LoVo (cell line): ENCODE results near the gene WDR35.
A peak's percentile ranks its signal among the peaks of the same experiment; 100 is the strongest.
"Not testable (repeated sequence)": the region's sequence is repeated elsewhere in the genome, so short reads cannot be mapped to it uniquely, and the experiment has no call there.

Source experiments
- DNase-seq: peaks from one replicate; pipeline ENCODE4 v3.0.0-alpha.2; 2016; ENCODE audit warnings: low spot score

Gene WDR35

DNA sequence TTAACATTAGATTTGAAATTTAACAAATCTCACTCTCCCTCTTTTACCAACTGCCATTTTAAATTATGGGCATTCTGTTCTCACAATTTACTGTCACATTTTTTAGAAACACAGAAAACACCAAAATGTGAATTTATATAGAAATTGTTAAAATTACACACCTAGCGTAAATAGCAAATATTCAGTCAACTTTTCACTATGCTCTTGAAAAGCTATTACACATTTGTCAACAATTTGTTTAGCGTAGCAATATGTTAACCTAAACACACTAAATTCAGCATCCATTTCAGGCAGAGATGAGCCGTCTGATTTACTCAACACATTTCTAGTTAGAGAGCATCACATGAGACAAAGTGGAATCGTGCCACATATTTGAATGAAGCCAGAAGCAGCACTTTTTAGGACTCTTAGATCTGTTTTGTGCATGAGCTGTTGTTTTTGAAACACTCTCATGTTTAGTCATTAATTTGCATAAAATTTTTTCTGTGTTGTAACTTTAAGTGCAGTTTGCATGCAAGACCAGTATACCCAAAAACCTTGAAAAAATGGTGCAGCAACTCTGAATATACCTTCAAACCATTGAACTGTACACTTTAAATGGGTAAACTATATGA lies 96.3 kb downstream of the WDR35 start:
- no peak for DNase-seq

DNA sequence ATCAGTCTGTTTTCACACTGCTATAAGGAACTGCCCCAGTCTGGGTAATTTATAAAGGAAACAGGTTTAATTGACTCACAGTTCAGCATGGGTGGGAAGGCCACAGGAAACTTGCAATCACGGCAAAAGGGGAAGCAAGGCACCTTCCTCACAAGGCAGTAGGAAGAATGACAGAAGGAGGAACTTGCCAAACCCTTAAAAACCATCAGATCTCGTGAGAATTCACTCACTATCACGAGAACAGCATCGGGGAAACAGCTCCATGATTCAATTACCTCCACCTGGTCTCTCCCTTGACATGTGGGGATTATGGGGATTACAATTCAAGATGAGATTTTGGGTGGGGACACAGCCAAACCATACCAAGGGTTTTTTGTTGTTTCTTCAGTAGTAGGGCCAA lies 97.9 kb downstream of the WDR35 start:
- DNase-seq = not testable (repeated sequence)

DNA sequence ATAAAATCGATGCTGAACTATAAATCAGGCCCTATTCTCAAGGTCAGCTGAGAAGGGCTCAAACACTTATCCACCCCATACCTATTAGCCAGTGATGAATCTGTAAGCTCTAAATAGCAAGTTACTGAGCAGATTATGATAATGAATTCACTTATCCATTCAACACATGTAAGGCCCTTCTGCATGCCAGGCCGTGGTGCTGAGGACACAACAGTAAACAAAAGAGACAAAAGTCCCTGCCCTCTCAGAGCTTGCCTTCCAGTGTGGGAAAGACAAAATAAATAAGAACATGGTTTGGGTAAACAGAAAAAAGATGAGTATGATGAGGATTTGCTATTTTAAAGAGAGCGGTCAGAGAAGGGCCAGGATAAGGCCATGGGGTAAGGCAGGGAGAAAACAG lies 99.8 kb downstream of the WDR35 start:
- no peak for DNase-seq

- no peak for DNase-seq
These were observed 101.1 kb downstream of the WDR35 start for GRCh38 chr2:19888831-19889230.

DNA sequence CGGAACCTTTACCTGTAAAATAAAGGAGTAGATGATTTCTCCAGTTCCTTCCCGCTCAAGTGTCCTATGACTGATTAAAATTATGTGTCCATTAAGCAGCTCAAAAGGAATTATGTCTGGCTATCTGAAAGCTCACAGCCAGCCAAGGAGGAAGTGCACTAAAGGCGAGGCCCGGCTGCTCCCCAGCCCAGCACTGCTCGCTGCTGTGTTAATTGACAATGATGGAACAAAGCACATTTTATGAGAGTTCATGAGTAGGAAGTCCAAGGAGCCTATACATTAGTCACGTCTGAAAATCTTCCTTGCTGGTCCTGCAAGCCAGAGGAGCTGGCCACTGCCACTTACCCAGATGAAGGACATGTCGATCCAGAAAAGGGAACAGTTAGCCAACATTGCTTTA lies 102.4 kb downstream of the WDR35 start:
- DNase-seq = peak; percentile 27

- DNase-seq = no peak
These were observed 103.6 kb downstream of the WDR35 start for GRCh38 chr2:19886261-19886660.

DNA sequence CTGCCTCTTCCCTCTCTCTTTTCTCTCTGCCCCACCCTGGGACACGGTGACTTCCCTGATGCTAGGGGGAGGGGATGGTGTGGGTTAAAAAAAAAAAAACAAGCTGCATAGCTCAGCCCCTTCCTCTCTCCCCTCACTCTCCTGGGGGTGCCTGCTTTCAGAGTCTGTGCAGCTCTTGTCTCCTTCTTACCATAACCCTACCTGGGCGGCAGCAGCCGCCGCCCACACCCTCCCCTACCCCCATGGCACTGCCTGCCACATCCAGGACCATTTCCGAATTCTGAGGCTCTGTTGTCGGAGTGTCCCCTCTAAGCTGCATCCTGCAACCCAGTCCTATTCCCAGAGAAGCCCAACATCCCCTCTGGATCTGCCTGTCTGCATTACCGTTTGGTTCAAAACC lies 104.1 kb downstream of the WDR35 start:
- DNase-seq = no peak

GRCh38 chr2:19883971-19884720 lies 105.8 kb downstream of the WDR35 start:
- no peak for DNase-seq

- DNase-seq = no peak
These were observed 106.4 kb downstream of the WDR35 start for GRCh38 chr2:19883486-19883885.

GRCh38 chr2:19882286-19882685 lies 107.6 kb downstream of the WDR35 start:
- no peak for DNase-seq

- DNase-seq = no peak
These were observed 108.0 kb downstream of the WDR35 start for GRCh38 chr2:19881908-19882265.

GRCh38 chr2:19881221-19881907 lies 108.5 kb downstream of the WDR35 start:
- DNase-seq = no peak

DNA sequence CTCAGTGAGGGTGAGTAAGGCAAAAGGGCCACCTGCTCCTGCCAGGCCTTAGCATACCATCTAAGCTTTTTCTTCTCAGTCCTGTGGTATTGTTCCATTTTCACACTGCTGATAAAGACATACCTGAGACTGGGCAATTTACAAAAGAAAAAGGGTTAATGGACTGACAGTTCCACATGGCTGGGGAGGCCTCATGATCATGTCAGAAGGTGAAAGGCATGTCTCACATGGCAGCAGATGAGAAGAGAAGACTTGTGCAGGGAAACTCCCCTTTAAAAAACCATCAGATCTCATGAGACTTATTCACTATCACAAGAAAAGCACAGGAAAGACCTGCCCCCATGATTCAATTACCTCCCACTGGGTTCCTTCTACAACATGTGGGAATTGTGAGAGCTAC lies 109.7 kb downstream of the WDR35 start:
- not testable (repeated sequence) for DNase-seq

DNA sequence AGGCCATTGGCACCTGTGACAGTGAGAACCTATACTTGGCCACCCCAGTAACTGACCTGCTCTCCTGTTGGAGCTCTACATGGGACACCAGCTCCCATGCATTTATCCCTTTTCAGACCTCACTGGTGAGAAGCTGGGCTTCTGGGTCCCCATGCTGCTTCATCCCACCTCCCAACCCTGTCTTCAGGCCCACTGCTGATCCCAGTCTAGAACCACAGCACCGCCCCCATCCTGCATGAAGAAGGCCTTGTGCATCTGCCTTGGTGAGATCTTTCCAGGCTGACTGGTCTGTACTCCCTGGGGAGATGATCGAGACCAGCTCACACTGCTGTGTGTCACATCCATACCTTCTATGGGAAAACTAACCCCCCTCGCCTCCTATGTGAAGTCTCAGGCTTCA lies 110.8 kb downstream of the WDR35 start:
- DNase-seq = no peak

DNA sequence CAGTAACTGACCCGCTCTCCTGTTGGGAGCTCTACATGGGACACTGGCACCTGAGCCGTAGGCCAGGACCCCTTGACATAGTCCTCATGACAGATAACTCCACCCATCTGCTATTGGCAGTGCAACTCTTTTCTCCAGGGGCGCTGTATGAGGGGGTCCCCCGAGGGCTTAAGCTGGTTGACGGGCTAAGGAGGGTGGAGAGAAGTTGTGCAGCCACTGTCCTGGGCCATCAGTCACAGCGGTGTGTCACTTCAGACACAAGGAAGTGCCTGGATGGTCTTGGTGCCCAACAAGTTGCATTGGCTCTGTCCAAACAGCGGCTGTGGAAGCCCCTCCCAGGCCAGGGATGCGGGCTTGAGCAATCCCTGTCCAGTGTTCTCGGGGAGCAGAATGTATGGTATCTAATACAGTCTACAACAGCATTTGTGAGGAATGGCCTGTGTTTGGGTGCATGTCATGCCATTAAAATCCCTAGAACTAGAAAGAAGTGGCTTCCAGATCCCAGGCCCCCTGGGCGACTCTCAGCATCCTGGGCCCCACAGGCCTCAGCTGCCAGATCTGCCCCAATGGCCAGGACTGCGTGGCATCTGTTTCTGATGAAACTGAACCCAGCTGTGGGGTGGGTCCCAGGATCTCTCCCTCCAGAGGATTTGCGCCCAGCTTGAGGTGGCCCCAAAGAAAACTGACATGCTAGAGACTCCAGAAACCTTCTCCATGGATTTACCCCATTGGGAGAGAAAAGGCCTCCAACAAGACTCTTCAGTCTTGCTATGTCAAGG lies 111.4 kb downstream of the WDR35 start:
- no peak for DNase-seq

DNA sequence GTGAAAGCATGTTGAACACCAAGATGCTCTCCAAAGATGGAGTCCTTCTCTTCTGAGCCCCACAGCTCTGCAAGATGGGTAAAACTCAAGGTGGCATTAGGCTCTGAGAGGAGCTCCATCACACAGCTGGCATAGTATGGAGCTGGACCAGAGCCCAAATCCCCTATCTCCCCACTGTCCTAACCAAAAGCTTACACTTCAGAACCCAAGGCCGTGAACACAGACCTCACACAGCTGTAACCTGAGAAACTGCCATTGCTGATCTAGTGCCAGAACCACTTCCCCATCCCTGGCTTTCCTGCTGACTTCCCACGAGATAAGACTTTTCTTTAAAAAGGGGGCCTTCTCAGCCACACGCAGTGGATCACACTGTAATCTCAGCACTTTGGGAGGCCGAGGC lies 113.2 kb downstream of the WDR35 start:
- no peak for DNase-seq

DNA sequence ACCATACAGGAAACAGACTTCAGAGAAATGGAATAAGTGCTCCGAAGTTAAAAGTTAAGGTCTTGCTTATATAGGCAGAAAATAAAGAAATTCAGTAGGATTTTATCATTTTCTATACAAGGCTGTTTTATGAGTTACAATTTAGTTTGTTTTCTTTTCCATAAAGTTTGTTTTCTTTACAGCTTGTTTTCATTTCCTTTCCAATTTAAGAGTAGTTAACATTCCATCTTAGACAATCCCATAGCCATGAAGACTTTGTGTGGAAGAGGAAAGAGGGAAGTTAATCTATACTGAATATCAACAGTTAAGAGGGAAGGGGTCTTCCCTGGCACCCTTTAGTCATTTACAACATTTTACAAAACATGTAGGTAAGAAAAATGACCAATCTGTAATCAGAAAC lies 114.6 kb downstream of the WDR35 start:
- DNase-seq = no peak

DNA sequence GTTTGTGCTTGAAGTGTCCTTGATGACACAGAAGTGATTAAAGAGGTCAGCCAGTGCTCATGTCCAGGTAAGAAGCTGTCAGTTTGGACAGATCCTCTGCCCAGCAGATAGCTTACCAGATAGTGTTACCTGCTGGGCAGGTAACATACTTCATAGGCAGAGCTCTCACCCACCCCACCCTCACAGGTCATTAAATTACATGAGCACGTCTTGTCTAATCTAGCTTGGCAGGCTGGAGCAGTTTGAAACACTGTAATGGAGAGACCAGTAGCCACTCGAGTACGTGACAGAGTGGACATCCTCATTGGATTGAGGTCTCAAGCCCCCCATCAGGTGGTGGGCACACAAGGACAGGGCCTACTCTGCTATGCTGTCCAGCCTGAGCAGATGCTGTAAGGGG lies 115.2 kb downstream of the WDR35 start:
- DNase-seq = no peak

DNA sequence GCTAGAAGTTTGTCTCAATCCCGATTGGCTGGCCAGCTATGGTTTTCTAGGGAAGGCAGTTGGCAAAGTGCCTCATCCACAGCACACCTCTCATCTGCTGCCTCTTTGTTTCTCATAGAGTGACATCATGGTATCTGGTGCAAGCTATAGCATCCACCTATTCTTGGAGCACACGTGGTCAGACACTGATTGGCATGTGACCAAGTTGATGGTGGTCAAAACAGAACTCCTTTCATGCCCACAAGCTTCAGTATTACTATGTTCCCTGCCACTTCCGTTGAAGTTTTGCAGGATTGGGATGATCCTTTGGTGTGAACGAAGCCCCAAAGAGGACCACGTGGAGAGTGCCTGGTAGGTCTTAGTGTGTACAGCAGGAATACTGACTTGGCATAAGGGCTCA lies 116.9 kb downstream of the WDR35 start:
- no peak for DNase-seq

DNA sequence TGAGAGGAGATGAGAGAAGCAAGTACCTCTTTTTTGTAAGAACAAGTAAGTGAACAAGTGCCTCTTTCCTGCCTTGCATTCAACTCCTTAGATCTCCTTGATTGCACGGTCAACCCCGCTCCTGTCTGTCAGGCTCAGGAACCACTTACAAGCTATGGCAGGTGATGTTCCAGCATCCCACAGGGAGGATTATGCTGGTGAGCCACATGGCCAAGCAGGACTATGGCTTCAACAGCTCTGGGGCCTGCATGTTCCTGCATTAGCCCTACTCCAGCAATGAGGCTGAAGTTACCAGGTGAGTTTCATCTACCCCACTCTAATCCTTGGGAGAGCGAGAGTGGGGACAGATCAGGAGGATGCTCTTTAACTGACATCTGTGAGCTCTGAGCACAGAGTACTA lies 117.6 kb downstream of the WDR35 start:
- no peak for DNase-seq

DNA sequence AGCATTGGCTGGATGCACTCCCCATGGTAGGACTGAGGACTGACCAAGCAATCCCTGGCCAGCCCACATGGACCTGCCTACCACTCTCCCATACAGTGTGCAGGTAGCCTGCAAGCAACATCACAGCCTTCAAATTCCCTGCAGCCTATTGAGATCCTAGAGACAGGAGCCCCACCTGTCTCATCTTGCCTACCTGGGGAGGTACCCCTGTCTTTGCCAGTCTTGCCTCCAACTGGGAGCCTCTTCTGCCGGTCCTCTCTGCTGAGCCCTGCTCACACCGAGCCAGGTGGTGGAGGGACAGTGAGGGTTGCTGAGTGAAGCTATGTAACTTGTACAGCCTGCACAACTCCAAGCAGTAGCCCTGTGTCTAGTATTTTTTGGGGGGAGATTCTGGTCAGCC lies 118.1 kb downstream of the WDR35 start:
- no peak for DNase-seq

- DNase-seq = no peak
These were observed 119.1 kb downstream of the WDR35 start for GRCh38 chr2:19870792-19871191.
